Panc1 (cell line): Measurements from ENCODE around the gene ID1. TPM values are rescaled to one million over a fixed set of nuclear protein-coding genes. Genes with fewer than 3 reads are reported as not detected.

ENCODE experiments used
- ATAC-seq: fragments of 200-7000 bp; cut with Tn5 transposase; 2 replicates; pipeline ENCODE4 v1.9.1; 2020; ENCODE audit warnings: mild to moderate bottlenecking, moderate library complexity
- BruUV-seq: library from RNA; stranded (reverse); fragments of 400-500 nt; replicated peaks from 2 replicates; lab custom pipeline; 2021; lab: Mats Ljungman, UMichigan
- CTCF ChIA-PET: fragments of 300-600 bp; sonication (Branson Sonifier 250); formaldehyde crosslinking; loops from one replicate; lab custom pipeline; 2022; ENCODE audit warnings: antibody characterized with exemption; lab: Charles Lee
- POLR2A ChIA-PET: fragments of 300-600 bp; sonication (Branson Sonifier 250); formaldehyde crosslinking; loops from one replicate; lab custom pipeline; 2022; ENCODE audit warnings: antibody characterized with exemption; lab: Charles Lee
- DNase-seq: peaks from one replicate; pipeline ENCODE4 v3.0.0-alpha.2; 2010; ENCODE audit warnings: low read depth, low spot score
- H3K27ac ChIP-seq: 2 replicates; pipeline ENCODE4 v1.5.1; 2011; ENCODE audit warnings: mild to moderate bottlenecking, low read length, inconsistent platforms
- H3K27me3 ChIP-seq: fragments of 200-500 bp; sonication (Bioruptor generic); 2 replicates; pipeline ENCODE4 v1.6.0; 2014; ENCODE audit warnings: low read length, inconsistent platforms; ENCODE audit not compliant: control insufficient read depth, insufficient read depth
- H3K36me3 ChIP-seq: fragments of 200-500 bp; sonication (Bioruptor generic); 2 replicates; pipeline ENCODE4 v1.5.1; 2014; ENCODE audit warnings: inconsistent platforms, mild to moderate bottlenecking, low read length, moderate library complexity; ENCODE audit not compliant: control insufficient read depth, insufficient read depth
- H3K4me1 ChIP-seq: 2 replicates; pipeline ENCODE4 v1.5.1; 2011; ENCODE audit warnings: inconsistent platforms, mild to moderate bottlenecking, low read length, moderate library complexity; ENCODE audit not compliant: control insufficient read depth, insufficient read depth
- H3K4me3 ChIP-seq, 2 experiments: 2 replicates each; pipeline ENCODE4 v1.5.1; 2011 to 2012; ENCODE audit warnings: low read depth in 2 of 2, low read length in 2 of 2, mild to moderate bottlenecking in 2 of 2, inconsistent platforms in 1 of 2, moderate library complexity in 1 of 2
- H3K9me3 ChIP-seq: fragments of 200-500 bp; sonication (Bioruptor generic); 2 replicates; pipeline ENCODE4 v1.5.1; 2014; ENCODE audit warnings: low read depth, mild to moderate bottlenecking, inconsistent platforms, low read length, moderate library complexity; ENCODE audit not compliant: control insufficient read depth, insufficient read depth
- CTCF ChIP-seq: fragments of 450-650 bp; IDR thresholded peaks from 2 replicates; pipeline ENCODE4 v1.5.1; 2017; ENCODE audit warnings: mild to moderate bottlenecking
- POLR2AphosphoS5 ChIP-seq: IDR thresholded peaks from 2 replicates; pipeline ENCODE4 v1.6.1; 2012; ENCODE audit warnings: mild to moderate bottlenecking, low read depth, low read length, moderate library complexity
- REST ChIP-seq, 2 experiments: IDR thresholded peaks; 2 replicates each; pipeline ENCODE4 v1.6.1; 2011 to 2012; ENCODE audit warnings: low read depth in 2 of 2, control low read depth in 1 of 2, low read length in 1 of 2, mild to moderate bottlenecking in 1 of 2, moderate library complexity in 1 of 2; ENCODE audit not compliant: insufficient read depth in 1 of 2
- SIN3A ChIP-seq: IDR thresholded peaks from 2 replicates; pipeline ENCODE4 v1.6.1; 2012; ENCODE audit warnings: low read depth, mild to moderate bottlenecking, low read length, moderate library complexity, borderline replicate concordance; ENCODE audit not compliant: insufficient read depth
- TCF7L2 ChIP-seq: IDR thresholded peaks from 2 replicates; pipeline ENCODE4 v1.6.1; 2011; ENCODE audit warnings: mild to moderate bottlenecking, low read depth, low read length, inconsistent platforms
- in situ Hi-C: cut with HindIII; loops from 2 replicates; pipeline ENCODE4 v1.10.0; 2016; ENCODE audit warnings: low sequenced_read_pairs, low pct_unique_long_range_greater_than_20kb
- intact Hi-C: fragments of 100-400 bp; cut with micrococcal nuclease; formaldehyde crosslinking; loops from one replicate; pipeline ENCODE4 v1.10.0; 2022; ENCODE audit not compliant: unreplicated experiment
- total RNA-seq: library from RNA; stranded (reverse); gene quantifications from one replicate; pipeline ENCODE4 v1.2.1, GENCODE V29; 2021; ENCODE audit not compliant: unreplicated experiment

Gene ID1
- total RNA-seq, 1 experiment from 2014 or later = 152 TPM

GRCh38 chr20:31602431-31602778 lies 2.7 kb upstream of the ID1 start:
- in situ Hi-C loops = no loop called here
- Histone ChIP-seq H3K27me3 (no peaks in the 10 kb centered on the region), H3K27ac (peak overlapping the region; percentile 100), H3K4me3 (peak overlapping the region; percentile 0 to 23; a peak in 2 of 4 replicates), H3K9me3 (no peaks in the 10 kb centered on the region), H3K4me1 (peaks cover 32% of the 10 kb centered on the region), H3K36me3 (peaks cover 8% of the 10 kb centered on the region)
- no TSS peak for BruUV-seq
- ChIA-PET POLR2A (interaction anchor here (0.9 to 1.1 kb wide), 5 partner anchors 9 to 121 kb away, joined by 3 to 16 read pairs (median 3); partner anchors contain the start of gene BCL2L1), CTCF (interaction anchor here (3.0 to 3.3 kb wide), 2 partner anchors 10 to 33 kb away, joined by 20 to 21 read pairs; no protein-coding TSS in a partner anchor)
- DNase-seq (no peak), ATAC-seq (no peak)
- intact Hi-C loops = no loop called here
- no peak for TF ChIP-seq CTCF
- TF ChIP-seq SIN3A = no peak
- TF ChIP-seq POLR2AphosphoS5 = no peak
- no peak; the same call in 1 of the 2 replicates for TF ChIP-seq TCF7L2
- TF ChIP-seq REST (IDR thresholded peaks at IDR 0.05; ENCODE audit: insufficient read depth in 1 of 2, low read depth in 2 of 2, low read length in 1 of 2) = no peak

GRCh38 chr20:31602779-31603441 lies 2.2 kb upstream of the ID1 start:
- Histone ChIP-seq H3K4me3 (peak overlapping the region; percentile 0 to 23; a peak in 2 of 4 replicates), H3K27ac (peak overlapping the region; percentile 100), H3K4me1 (peaks cover 37% of the 10 kb centered on the region), H3K36me3 (peaks cover 8% of the 10 kb centered on the region), H3K9me3 (no peaks in the 10 kb centered on the region), H3K27me3 (no peaks in the 10 kb centered on the region)
- no peak for TF ChIP-seq REST (IDR thresholded peaks at IDR 0.05; ENCODE audit: insufficient read depth in 1 of 2, low read depth in 2 of 2, low read length in 1 of 2)
- no peak for TF ChIP-seq CTCF
- 0 out of 2 replicates have a peak, but pooled peaks have one; percentile 36 for TF ChIP-seq TCF7L2
- TF ChIP-seq SIN3A = 0 out of 2 replicates have a peak, but pooled peaks have one; percentile 38
- TF ChIP-seq POLR2AphosphoS5 = peak; percentile 69
- no peak for DNase-seq
- BruUV-seq = no TSS peak
- in situ Hi-C loops (no loop called here), intact Hi-C loops (no loop called here)
- ChIA-PET POLR2A (interaction anchor here (0.6 to 1.1 kb wide), 6 partner anchors 9 to 120 kb away, joined by 3 to 16 read pairs (median 4); partner anchors contain the start of gene BCL2L1), CTCF (interaction anchor here (0.6 to 3.3 kb wide), 4 partner anchors 9 to 168 kb away, joined by 3 to 21 read pairs (median 12); no protein-coding TSS in a partner anchor)
- ATAC-seq = peak; percentile 28
